A673 (cell line): Measurements from ENCODE around the gene GCNT1.

ENCODE experiments used
- CTCF ChIP-seq: fragments of 300-800, 200-600 bp; sonication (generic); conservative IDR thresholded peaks from 2 replicates; pipeline ENCODE4 v1.5.1; 2017; ENCODE audit warnings: low read depth, mild to moderate bottlenecking, antibody characterized with exemption, low read length, moderate library complexity, mixed read lengths
- EZH2 ChIP-seq: fragments of 200-600 bp; sonication (generic); IDR thresholded peaks from 2 replicates; pipeline ENCODE4 v1.6.1; 2017; ENCODE audit warnings: borderline replicate concordance, low read depth, mild to moderate bottlenecking, mixed read lengths, antibody characterized with exemption, low read length; ENCODE audit not compliant: poor library complexity, severe bottlenecking

DNA sequence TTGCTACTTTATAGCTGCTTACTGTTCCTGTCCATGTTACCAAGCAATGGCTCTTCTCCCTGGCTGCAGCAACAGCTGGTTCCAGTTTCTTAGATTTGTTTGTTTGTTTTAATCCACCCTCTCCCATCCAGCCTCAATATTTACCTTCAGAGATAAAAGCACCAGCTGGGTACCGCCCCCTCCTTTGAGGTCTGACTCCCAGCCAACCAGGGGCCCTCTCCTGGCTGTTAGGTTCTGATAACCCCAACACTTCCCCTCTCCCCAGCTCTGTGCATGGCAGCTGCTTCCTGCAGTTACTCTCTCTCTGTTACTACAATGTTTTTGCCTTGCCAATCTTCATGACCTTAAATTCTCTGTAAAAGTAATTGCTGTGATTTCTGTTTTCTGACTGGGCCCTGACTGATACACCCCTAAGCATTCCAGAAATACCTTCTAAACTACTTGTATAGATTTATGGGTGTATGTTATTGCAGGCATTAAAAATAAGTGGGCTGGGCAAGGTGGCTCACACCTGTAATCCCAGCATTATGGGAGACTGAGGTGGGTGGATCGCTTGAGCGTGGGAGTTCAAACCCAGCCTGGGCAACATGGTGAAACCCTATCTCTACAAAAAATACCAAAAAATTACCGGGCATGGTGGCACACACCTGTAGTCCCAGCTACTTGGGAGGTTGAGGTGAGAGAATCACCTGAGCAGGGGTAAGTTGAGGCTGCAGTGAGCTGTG is 2.6 kb upstream of the GCNT1 start:
- TF ChIP-seq EZH2 = no peak
- no peak for TF ChIP-seq CTCF
